H9 (cell line): Measurements from ENCODE around the gene CDH19. TPM values are rescaled to one million over a fixed set of nuclear protein-coding genes. Genes with fewer than 3 reads are reported as not detected.

ENCODE experiments used
- DNase-seq: peaks from one replicate; pipeline ENCODE4 v3.0.0-alpha.2; 2017
- H2AFZ ChIP-seq: one replicate; pipeline ENCODE4 v1.6.1; 2013; ENCODE audit warnings: mild to moderate bottlenecking, low read length, control low read depth, moderate library complexity
- H2AK5ac ChIP-seq: 2 replicates; pipeline ENCODE4 v1.6.1; 2013; ENCODE audit warnings: low read length, control low read depth, mixed read lengths; ENCODE audit not compliant: insufficient read length
- H2BK120ac ChIP-seq: one replicate; pipeline ENCODE4 v1.6.1; 2013; ENCODE audit warnings: low read depth, mild to moderate bottlenecking, low read length, control low read depth, inconsistent platforms; ENCODE audit not compliant: poor library complexity, severe bottlenecking
- H2BK12ac ChIP-seq: 2 replicates; pipeline ENCODE4 v1.6.1; 2013; ENCODE audit warnings: low read length, control low read depth, mixed read lengths, low read depth; ENCODE audit not compliant: insufficient read length
- H2BK15ac ChIP-seq: 2 replicates; pipeline ENCODE4 v1.6.1; 2013; ENCODE audit warnings: low read depth, low read length, control low read depth
- H2BK20ac ChIP-seq: one replicate; pipeline ENCODE4 v1.6.1; 2013; ENCODE audit warnings: low read depth, mild to moderate bottlenecking, low read length, control low read depth, inconsistent platforms; ENCODE audit not compliant: poor library complexity, severe bottlenecking
- H2BK5ac ChIP-seq: 2 replicates; pipeline ENCODE4 v1.6.1; 2013; ENCODE audit warnings: low read length, control low read depth, mixed read lengths; ENCODE audit not compliant: insufficient read length
- H3K14ac ChIP-seq: 2 replicates; pipeline ENCODE4 v1.6.1; 2013; ENCODE audit warnings: low read length, control low read depth; ENCODE audit not compliant: insufficient read depth
- H3K18ac ChIP-seq: 2 replicates; pipeline ENCODE4 v1.6.1; 2013; ENCODE audit warnings: low read depth, mild to moderate bottlenecking, mixed read lengths, low read length, control low read depth; ENCODE audit not compliant: insufficient read length
- H3K23ac ChIP-seq: 2 replicates; pipeline ENCODE4 v1.6.1; 2013; ENCODE audit warnings: low read length, control low read depth, mixed read lengths, low read depth; ENCODE audit not compliant: insufficient read length
- H3K23me2 ChIP-seq: 2 replicates; pipeline ENCODE4 v1.6.1; 2013; ENCODE audit warnings: low read depth, mild to moderate bottlenecking, mixed read lengths, low read length, control low read depth; ENCODE audit not compliant: insufficient read length, poor library complexity, severe bottlenecking
- H3K27ac ChIP-seq: 2 replicates; pipeline ENCODE4 v1.5.1; 2013; ENCODE audit warnings: low read length, control low read depth, mixed read lengths, low read depth; ENCODE audit not compliant: insufficient read length
- H3K27me3 ChIP-seq: 2 replicates; pipeline ENCODE4 v1.6.1; 2013; ENCODE audit warnings: low read length, control low read depth, inconsistent platforms; ENCODE audit not compliant: insufficient read depth
- H3K4ac ChIP-seq: 2 replicates; pipeline ENCODE4 v1.6.1; 2013; ENCODE audit warnings: low read depth, mild to moderate bottlenecking, control low read depth, inconsistent platforms, low read length, moderate library complexity
- H3K4me1 ChIP-seq: 2 replicates; pipeline ENCODE4 v1.6.1; 2013; ENCODE audit warnings: low read length, control low read depth, inconsistent platforms; ENCODE audit not compliant: insufficient read depth
- H3K4me2 ChIP-seq: 2 replicates; pipeline ENCODE4 v1.6.1; 2013; ENCODE audit warnings: low read length, control low read depth, mixed read lengths; ENCODE audit not compliant: insufficient read length, insufficient read depth
- H3K56ac ChIP-seq: 2 replicates; pipeline ENCODE4 v1.6.1; 2013; ENCODE audit warnings: low read depth, mild to moderate bottlenecking, mixed read lengths, low read length, control low read depth; ENCODE audit not compliant: insufficient read length
- H3K79me1 ChIP-seq: 2 replicates; pipeline ENCODE4 v1.6.1; 2013; ENCODE audit warnings: low read depth, mild to moderate bottlenecking, moderate library complexity, low read length, control low read depth, inconsistent platforms; ENCODE audit not compliant: insufficient read depth, poor library complexity, severe bottlenecking
- H3K79me2 ChIP-seq: 2 replicates; pipeline ENCODE4 v1.6.1; 2013; ENCODE audit warnings: low read length, control low read depth, inconsistent platforms; ENCODE audit not compliant: insufficient read depth
- H3K9ac ChIP-seq: 2 replicates; pipeline ENCODE4 v1.6.1; 2013; ENCODE audit warnings: low read length, control low read depth, mixed read lengths; ENCODE audit not compliant: insufficient read length; ENCODE audit errors: extremely low read depth
- H3K9me3 ChIP-seq: one replicate; pipeline ENCODE4 v1.6.1; 2013; ENCODE audit warnings: low read depth, low read length, inconsistent platforms; ENCODE audit not compliant: control insufficient read depth
- H3T11ph ChIP-seq: one replicate; pipeline ENCODE4 v1.6.1; 2013; ENCODE audit warnings: mild to moderate bottlenecking, low read length, control low read depth, inconsistent platforms
- H4K20me1 ChIP-seq: one replicate; pipeline ENCODE4 v1.6.1; 2013; ENCODE audit not compliant: control insufficient read depth, insufficient read length, insufficient read depth
- H4K5ac ChIP-seq: 2 replicates; pipeline ENCODE4 v1.6.1; 2013; ENCODE audit warnings: low read depth, mild to moderate bottlenecking, mixed read lengths, low read length, control low read depth; ENCODE audit not compliant: insufficient read length
- H4K8ac ChIP-seq: replicated peaks from 2 replicates; pipeline ENCODE4 v1.6.1; 2013; ENCODE audit warnings: low read length, control low read depth, mixed read lengths, low read depth; ENCODE audit not compliant: insufficient read length
- H4K91ac ChIP-seq: 2 replicates; pipeline ENCODE4 v1.6.1; 2013; ENCODE audit warnings: low read depth, mild to moderate bottlenecking, moderate library complexity, mixed read lengths, low read length, control low read depth; ENCODE audit not compliant: insufficient read length
- H3K27ac Mint-ChIP-seq, 3 experiments: 2 replicates in 2 of 3; 3 replicates in 1 of 3; pipeline ENCODE4 v1.8.0; 2020 to 2021; ENCODE audit warnings: mixed read lengths in 3 of 3, mild to moderate bottlenecking in 1 of 3, moderate library complexity in 1 of 3
- H3K27me3 Mint-ChIP-seq: 2 replicates; pipeline ENCODE4 v1.8.0; 2021; ENCODE audit warnings: low read depth, mild to moderate bottlenecking, moderate library complexity, mixed read lengths
- H3K36me3 Mint-ChIP-seq, 3 experiments: 2 replicates in 2 of 3; 3 replicates in 1 of 3; pipeline ENCODE4 v1.8.0; 2020 to 2021; ENCODE audit warnings: low read depth in 3 of 3, mixed read lengths in 3 of 3; ENCODE audit not compliant: insufficient read depth in 1 of 3
- H3K4me1 Mint-ChIP-seq, 2 experiments: 2 replicates each; pipeline ENCODE4 v1.8.0; 2020; ENCODE audit warnings: mixed read lengths in 2 of 2
- H3K4me3 Mint-ChIP-seq, 2 experiments: 2 replicates in 1 of 2; 3 replicates in 1 of 2; pipeline ENCODE4 v1.8.0; 2020 to 2021; ENCODE audit warnings: mild to moderate bottlenecking in 2 of 2, mixed read lengths in 2 of 2, moderate library complexity in 1 of 2
- H3K9me3 Mint-ChIP-seq, 2 experiments: 2 replicates in 1 of 2; 3 replicates in 1 of 2; pipeline ENCODE4 v1.8.0; 2020; ENCODE audit warnings: mild to moderate bottlenecking in 2 of 2, mixed read lengths in 2 of 2, moderate library complexity in 1 of 2
- CTCF ChIP-seq: fragments of 200-600 bp; sonication (generic); conservative IDR thresholded peaks from 3 replicates; pipeline ENCODE4 v1.8.0; 2021; ENCODE audit warnings: antibody characterized with exemption, mild to moderate bottlenecking
- total RNA-seq: library from RNA; stranded (reverse); gene quantifications from 2 replicates; pipeline ENCODE4 v1.2.1, GENCODE V29; 2021

CDH19 gene
- total RNA-seq, 1 experiment from 2014 or later: not detected

- H4K8ac ChIP-seq: no peak overlapping the region
- no peak overlapping the region for H3K56ac ChIP-seq
- no peak overlapping the region for H3K27ac ChIP-seq
- no peak overlapping the region for H3K14ac ChIP-seq
- no peak overlapping the region for H2AFZ ChIP-seq
- H2BK20ac ChIP-seq: no peak overlapping the region
- no peaks in the 10 kb centered on the region for H3K79me2 ChIP-seq
- no peak overlapping the region for H2BK12ac ChIP-seq
- Mint-ChIP-seq H3K9me3 (no peaks in the 10 kb centered on the region), H3K36me3 (no peaks in the 10 kb centered on the region), H3K4me3 (no peak overlapping the region), H3K4me1 (peaks cover 0 to 2% of the 10 kb centered on the region in 2 experiments; a peak in 1 of 4 replicates), H3K27ac (no peak overlapping the region), H3K27me3 (no peaks in the 10 kb centered on the region)
- H3K4me1 ChIP-seq: no peaks in the 10 kb centered on the region
- no peak overlapping the region for H3K4me2 ChIP-seq
- H3K79me1 ChIP-seq: no peaks in the 10 kb centered on the region
- H3K9ac ChIP-seq: no peak overlapping the region
- no peak overlapping the region for H2AK5ac ChIP-seq
- no peak overlapping the region for H3T11ph ChIP-seq
- H4K91ac ChIP-seq: no peak overlapping the region
- no peaks in the 10 kb centered on the region for H3K27me3 ChIP-seq
- H4K5ac ChIP-seq: no peak overlapping the region
- no peak for DNase-seq
- H3K9me3 ChIP-seq: no peaks in the 10 kb centered on the region
- H3K18ac ChIP-seq: no peak overlapping the region
- H2BK120ac ChIP-seq: no peak overlapping the region
- no peak overlapping the region for H3K23ac ChIP-seq
- H2BK5ac ChIP-seq: no peak overlapping the region
- TF ChIP-seq CTCF: no peak
- no peak overlapping the region for H2BK15ac ChIP-seq
- H3K23me2 ChIP-seq: no peaks in the 10 kb centered on the region
- H4K20me1 ChIP-seq: no peaks in the 10 kb centered on the region
- H3K4ac ChIP-seq: no peak overlapping the region
These were observed 39.7 kb downstream of the CDH19 start for GRCh38 chr18:66564236-66564635.
